SK-MEL-5 (cell line): Measurements from ENCODE around the gene TFF3. TPM values are rescaled to one million over a fixed set of nuclear protein-coding genes. Genes with fewer than 3 reads are reported as not detected.
A peak's percentile ranks its signal among the peaks of the same experiment; 100 is the strongest.

ENCODE experiments used
- DNase-seq: peaks from one replicate; pipeline ENCODE4 v3.0.0-alpha.2; 2016; ENCODE audit warnings: low read depth, low spot score
- in situ Hi-C: cut with HindIII; loops from 2 replicates; pipeline ENCODE4 v1.10.0; 2016; ENCODE audit warnings: low sequenced_read_pairs, high pct_unique_total_duplicates, low pct_unique_long_range_greater_than_20kb
- total RNA-seq: library from RNA; depleted of rRNA; stranded (reverse); fragments of >200 nt; shearing (Covaris generic); gene quantifications from 2 replicates; pipeline ENCODE4 v1.2.3, GENCODE V29; 2014

Gene TFF3
- total RNA-seq, 1 experiment from 2014 or later, result 0.16 TPM

GRCh38 chr21:42311816-42312625 lies 3.2 kb downstream of the TFF3 start:
- in situ Hi-C loops, result no loop called here
- no peak for DNase-seq

- in situ Hi-C loops, result no loop called here
These were observed 4.0 kb downstream of the TFF3 start for GRCh38 chr21:42311160-42311559.

GRCh38 chr21:42310411-42311001 lies 4.7 kb downstream of the TFF3 start:
- DNase-seq, result no peak
- in situ Hi-C loops, result no loop called here

More at GRCh38 chr21:42311160-42311559, 4.0 kb downstream of the TFF3 start:
- no peak for DNase-seq

- DNase-seq, result peak; percentile 47
- in situ Hi-C loops, result no loop called here
These were observed 5.4 kb downstream of the TFF3 start for GRCh38 chr21:42309753-42310213.

- in situ Hi-C loops, result no loop called here
- DNase-seq, result no peak
These were observed 6.1 kb downstream of the TFF3 start for GRCh38 chr21:42308914-42309752.

- no peak for DNase-seq
- in situ Hi-C loops, result no loop called here
These were observed 6.9 kb downstream of the TFF3 start for GRCh38 chr21:42308161-42308913.

- no peak for DNase-seq
- in situ Hi-C loops, result no loop called here
These were observed 8.1 kb downstream of the TFF3 start for GRCh38 chr21:42307106-42307505.

- in situ Hi-C loops, result no loop called here
- no peak for DNase-seq
These were observed 8.7 kb downstream of the TFF3 start for GRCh38 chr21:42306366-42307035.

- in situ Hi-C loops, result no loop called here
- no peak for DNase-seq
These were observed 9.5 kb downstream of the TFF3 start for GRCh38 chr21:42305707-42306147.

- in situ Hi-C loops, result no loop called here
These were observed 10.4 kb downstream of the TFF3 start for GRCh38 chr21:42304556-42305454.

GRCh38 chr21:42303443-42303842 lies 11.8 kb downstream of the TFF3 start:
- no peak for DNase-seq
- in situ Hi-C loops, result no loop called here

More at GRCh38 chr21:42304556-42305454, 10.4 kb downstream of the TFF3 start:
- DNase-seq, result no peak

- DNase-seq, result no peak
- in situ Hi-C loops, result no loop called here
These were observed 12.4 kb downstream of the TFF3 start for GRCh38 chr21:42302794-42303193.

GRCh38 chr21:42302076-42302650 lies 13.0 kb downstream of the TFF3 start:
- in situ Hi-C loops, result no loop called here

GRCh38 chr21:42301371-42302075 lies 13.7 kb downstream of the TFF3 start:
- no peak for DNase-seq
- in situ Hi-C loops, result no loop called here

More at GRCh38 chr21:42302076-42302650, 13.0 kb downstream of the TFF3 start:
- no peak for DNase-seq

- DNase-seq, result no peak
- in situ Hi-C loops, result no loop called here
These were observed 14.3 kb downstream of the TFF3 start for GRCh38 chr21:42300956-42301355.
